ENCODE measurements around the gene SLC8B1.

The SLC8B1 gene

GRCh38 chr12:113322343-113322742 lies 12.6 kb downstream of the SLC8B1 start:
- DNase-seq (ENCODE audit: low spot score), result no peak

DNA sequence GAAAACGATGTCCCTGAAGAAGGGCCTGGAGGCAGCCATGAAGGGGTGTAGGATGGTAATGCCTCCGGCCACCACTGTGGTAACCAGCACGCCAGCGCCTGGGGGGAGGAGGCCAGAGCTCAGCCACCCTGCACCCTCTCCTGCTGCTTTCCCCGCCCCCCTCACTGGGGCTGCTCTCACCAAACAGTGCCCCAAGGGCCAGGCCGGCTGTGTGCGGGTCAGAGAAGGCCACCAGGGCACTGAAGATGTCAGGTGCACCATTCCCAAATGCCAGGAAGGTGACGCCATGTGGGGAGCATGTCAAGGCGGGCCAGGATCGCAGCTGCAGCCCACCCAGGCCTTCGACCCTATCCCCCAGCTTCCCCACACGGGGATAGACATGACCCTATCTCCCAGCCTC lies 14.5 kb downstream of the SLC8B1 start:
- no peak for DNase-seq (ENCODE audit: low spot score)

DNA sequence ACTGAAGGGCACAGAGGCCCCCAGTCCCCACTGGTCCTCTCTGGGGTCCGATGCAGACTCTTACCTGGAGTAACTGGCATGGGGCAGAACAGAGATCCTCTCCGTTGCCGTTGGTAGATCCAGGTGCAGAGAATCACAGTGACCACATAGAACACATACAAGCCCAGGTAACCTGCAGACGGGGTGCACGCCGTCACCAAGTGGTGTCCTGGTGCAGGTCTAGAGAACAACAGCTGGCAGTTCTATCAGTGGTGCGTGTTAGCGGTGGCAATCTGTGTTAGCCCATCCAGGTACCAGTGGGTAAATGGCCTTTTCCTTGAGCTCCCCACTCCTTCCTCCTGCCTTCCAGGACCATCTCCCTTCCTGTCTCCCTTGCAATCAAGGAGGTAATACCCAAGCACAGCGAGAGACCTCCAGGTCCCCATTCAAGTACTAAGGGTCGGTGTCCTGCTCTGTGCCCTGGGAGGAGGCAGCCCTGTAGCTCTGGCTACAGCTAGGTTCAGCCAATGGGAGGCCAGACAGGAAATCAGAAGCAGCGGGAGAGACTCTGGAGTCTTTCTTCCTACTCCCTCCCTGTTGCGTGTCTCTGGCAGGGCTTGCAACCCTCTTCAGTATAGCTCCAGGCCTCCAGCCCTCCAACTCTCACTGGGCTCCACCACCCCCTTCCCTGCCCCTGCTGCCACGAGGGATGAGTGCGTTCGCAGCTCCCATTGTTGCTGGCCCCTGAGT lies 15.8 kb downstream of the SLC8B1 start:
- peak; percentile 11 for DNase-seq (ENCODE audit: low spot score)

GRCh38 chr12:113318046-113318656 lies 16.8 kb downstream of the SLC8B1 start:
- DNase-seq (ENCODE audit: low spot score), result no peak

- no peak for DNase-seq (ENCODE audit: low spot score)
Measured at GRCh38 chr12:113317122-113317521, 17.8 kb downstream of the SLC8B1 start.

DNA sequence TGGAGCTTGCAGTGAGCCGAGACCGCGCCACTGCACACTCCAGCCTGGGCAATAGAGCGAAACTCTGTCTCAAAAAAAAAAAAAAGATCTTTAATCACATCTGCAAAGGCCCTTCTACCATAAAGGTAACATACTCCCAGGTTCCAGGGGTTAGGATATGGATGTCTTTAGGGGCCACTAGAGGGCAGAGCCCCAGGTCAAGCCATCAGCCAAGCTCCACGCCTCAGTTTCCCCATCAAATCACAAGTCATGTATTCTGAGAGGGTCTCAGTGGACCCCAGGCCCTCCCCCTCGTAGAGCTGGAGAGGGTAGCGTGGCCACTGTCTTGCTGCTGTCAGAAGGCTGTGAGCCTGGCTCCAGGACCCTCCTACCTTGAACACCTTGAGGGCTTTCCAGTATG lies 18.8 kb downstream of the SLC8B1 start:
- DNase-seq (ENCODE audit: low spot score), result no peak

GRCh38 chr12:113315358-113315757 lies 19.6 kb downstream of the SLC8B1 start:
- DNase-seq (ENCODE audit: low spot score), result no peak

DNA sequence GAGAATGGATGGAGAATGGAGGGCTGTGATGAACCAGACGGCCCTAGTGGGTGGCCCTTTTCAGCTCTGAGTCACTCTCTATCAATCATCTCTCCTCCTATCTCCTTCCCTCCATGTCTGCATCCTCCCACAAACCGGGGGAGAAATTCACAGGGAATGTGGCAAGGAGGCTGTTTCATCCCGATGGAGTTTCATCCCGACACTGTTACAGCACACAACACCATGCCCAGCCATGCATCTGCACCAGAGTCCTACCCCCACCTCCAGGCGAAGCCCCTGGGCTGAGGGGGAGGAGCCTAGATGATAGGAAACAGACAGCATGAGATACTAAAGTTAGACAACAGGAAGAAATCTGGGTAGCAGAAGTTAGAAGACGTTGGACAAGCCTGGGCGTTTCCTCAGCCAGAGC lies 20.8 kb downstream of the SLC8B1 start:
- no peak for DNase-seq (ENCODE audit: low spot score)

DNA sequence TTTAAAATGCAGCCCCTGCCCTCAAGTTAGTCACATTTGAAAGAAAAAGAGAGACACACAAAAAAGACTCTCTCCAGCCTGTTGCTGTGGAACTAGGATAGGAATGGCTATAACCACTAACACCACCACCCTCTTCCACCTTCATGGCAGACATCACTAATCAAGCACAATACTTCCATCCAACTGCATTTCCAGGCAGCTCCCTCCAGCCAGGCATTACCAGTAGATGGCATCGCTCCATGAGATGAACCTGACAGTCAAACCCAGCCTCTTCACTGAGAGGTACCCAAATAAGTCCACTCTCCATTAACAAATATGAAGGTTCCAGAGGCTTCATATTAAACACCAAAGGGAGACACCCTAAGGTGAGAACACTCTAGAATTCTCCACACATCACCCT lies 24.4 kb downstream of the SLC8B1 start:
- DNase-seq (ENCODE audit: low spot score), result no peak

DNA sequence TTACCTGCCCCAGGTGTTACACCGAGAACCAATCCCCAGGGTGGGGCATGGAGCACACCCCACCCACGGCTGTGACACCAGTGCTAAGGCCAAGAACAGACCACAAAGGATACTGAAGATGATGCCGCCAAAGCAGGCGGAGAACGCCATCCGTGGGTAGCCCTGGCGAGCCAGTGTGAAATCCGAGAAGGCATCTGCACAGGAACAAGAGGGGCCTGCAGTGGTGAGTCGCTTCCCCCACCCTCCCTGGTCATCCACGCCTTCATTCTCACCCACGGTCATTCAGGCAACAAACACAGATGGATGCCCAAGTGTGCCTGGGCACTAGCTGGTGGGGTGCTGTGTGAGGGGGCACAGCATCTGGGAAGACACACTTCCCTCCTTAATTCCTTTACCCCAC lies 28.5 kb downstream of the SLC8B1 start:
- DNase-seq (ENCODE audit: low spot score), result no peak

GRCh38 chr12:113305281-113305856 lies 29.5 kb downstream of the SLC8B1 start:
- DNase-seq (ENCODE audit: low spot score), result no peak

DNA sequence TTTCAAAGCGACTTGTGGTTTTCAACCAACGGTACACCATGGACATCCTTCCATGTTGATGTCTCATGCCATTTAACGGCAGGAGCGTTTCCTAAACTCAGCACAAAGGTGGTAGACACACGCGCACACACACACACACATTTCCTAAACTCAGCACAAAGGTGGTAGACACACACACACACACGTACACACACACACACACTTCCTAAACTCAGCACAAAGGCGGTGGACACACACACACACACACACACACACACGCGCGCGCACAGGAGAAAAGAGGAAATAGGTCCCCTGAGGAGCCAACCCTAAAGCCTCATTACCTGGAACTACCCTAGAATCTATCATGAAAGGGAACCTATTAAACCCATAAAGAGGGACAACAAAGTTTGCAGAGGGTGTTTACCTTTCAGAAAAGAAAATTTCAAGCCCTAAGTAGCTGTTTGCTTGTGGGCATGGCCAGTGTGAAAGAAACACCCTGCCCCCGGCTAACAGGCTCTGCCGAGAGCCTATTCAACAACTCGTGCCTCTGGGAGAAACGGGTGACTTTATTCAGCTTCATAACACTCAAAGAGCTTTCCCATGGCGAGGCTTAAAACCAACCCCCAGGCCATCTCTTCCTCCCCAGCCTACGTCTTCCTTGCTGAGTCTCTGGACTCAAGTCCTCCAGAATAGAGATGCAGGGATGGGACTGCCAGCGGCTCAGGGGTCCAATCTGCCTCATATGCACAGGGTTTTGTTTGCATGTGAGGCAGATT lies 31.8 kb downstream of the SLC8B1 start:
- DNase-seq (ENCODE audit: low spot score), result no peak

GRCh38 chr12:113302466-113302865 lies 32.4 kb downstream of the SLC8B1 start:
- DNase-seq (ENCODE audit: low spot score), result no peak

GRCh38 chr12:113301811-113302210 lies 33.1 kb downstream of the SLC8B1 start:
- DNase-seq (ENCODE audit: low spot score), result no peak

DNA sequence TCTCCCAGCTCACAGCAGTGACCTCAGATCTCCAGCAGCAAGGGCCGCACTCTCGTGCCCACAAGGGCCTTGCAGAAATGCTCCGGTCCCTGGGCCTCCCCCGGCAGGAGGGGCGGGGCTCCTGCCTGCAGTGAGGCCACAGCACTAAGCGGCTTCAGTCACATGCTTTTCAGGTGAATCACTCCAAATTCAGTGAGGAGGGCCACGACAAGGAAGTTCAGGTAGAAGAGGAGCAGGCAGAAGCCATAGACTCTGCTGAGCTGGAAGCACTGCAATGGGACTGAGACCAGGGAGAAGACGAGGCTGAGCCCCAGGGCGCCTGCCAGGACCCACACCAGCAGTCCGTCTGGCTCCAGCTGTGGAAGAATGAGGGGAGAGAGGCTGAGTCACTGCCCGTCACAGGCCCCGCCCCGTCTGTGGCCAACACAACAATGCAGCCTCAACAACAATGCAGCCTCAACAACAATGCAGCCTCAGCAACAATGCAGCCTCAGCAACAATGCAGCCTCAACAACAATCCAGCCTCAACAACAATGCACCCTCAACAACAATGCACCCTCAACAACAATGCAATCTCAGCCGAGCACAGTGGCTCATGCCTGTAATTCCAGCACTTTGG lies 35.2 kb downstream of the SLC8B1 start:
- no peak for DNase-seq (ENCODE audit: low spot score)

DNA sequence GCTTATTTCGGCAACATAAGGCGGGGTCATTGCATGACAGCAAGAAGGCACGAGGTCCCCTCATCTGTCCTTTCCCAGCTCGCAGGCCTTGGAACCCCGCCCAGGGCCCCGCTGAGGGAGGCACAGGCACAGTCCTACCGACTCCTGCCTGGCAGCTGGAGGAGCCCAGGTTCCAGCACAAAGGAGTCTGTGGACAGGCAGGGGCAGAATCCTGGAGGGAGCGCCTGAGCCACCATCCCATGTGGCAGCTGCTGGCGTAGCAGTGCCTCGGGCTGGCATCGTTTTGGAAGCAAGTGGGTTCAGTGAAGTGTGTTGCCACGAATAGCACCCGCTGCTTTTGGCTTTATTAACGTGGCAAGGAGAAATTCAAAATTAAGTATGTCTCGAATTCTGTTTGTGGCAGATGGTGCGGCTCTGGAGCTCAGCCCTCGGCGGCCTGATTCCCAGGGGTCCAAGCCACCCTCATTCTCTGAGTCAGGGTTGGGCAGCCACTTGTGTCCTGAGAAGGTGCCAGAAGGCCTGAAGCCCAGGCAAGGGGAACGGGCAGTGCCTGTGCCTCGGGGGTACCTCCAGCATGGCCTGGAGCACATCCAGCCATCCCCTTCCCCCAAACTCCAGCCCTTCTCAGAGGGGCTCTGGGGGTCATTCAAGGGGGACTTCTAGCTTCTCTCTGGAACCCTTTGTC lies 35.9 kb downstream of the SLC8B1 start:
- DNase-seq (ENCODE audit: low spot score), result peak; percentile 83

- DNase-seq (ENCODE audit: low spot score), result no peak
Measured at GRCh38 chr12:113298472-113298817, 36.5 kb downstream of the SLC8B1 start.

GRCh38 chr12:113297621-113298471 lies 37.1 kb downstream of the SLC8B1 start:
- DNase-seq (ENCODE audit: low spot score), result no peak

GRCh38 chr12:113297214-113297587 lies 37.7 kb downstream of the SLC8B1 start:
- no peak for DNase-seq (ENCODE audit: low spot score)

DNA sequence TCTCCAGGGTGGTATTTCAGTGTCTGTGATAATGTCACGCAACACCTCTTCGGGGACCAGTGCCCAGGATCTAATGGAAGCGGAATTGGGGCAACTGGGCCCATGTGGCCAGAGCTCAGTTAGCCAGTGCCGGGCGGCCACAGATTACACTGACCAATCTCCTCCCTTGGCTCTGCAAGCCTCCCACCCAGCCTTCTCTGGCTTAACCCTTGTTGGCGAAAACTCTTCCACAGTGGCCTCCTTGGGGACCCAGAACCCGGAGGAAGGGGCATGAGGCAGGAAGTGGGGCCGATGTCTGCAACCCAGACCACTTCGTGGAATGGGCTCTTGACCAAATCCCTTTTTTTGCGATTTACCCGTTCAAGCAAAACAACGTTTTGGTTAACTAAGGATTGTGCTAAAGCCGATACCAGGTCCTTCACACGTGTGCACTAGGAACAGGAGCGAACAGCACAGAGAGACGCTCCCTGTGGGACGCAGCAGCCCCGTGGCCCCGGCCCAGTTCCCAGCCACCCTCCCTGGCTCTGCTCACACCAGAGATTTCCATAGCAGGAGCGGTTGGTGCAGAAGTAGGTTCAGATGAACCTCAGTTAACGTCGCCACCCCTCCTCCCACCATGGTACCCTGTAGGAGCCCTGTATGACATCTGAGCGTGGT lies 38.2 kb downstream of the SLC8B1 start:
- DNase-seq (ENCODE audit: low spot score), result no peak

All from D341Med (cell line).